GM20431 (cell line): ENCODE results near the gene COIL.

Source experiments
- in situ Hi-C: fragments of 300-500 bp; cut with MseI, MboI; formaldehyde crosslinking; loops from one replicate; pipeline ENCODE4 v1.15.0; 2020; ENCODE audit warnings: low sequenced_read_pairs; ENCODE audit not compliant: unreplicated experiment

The COIL gene

DNA sequence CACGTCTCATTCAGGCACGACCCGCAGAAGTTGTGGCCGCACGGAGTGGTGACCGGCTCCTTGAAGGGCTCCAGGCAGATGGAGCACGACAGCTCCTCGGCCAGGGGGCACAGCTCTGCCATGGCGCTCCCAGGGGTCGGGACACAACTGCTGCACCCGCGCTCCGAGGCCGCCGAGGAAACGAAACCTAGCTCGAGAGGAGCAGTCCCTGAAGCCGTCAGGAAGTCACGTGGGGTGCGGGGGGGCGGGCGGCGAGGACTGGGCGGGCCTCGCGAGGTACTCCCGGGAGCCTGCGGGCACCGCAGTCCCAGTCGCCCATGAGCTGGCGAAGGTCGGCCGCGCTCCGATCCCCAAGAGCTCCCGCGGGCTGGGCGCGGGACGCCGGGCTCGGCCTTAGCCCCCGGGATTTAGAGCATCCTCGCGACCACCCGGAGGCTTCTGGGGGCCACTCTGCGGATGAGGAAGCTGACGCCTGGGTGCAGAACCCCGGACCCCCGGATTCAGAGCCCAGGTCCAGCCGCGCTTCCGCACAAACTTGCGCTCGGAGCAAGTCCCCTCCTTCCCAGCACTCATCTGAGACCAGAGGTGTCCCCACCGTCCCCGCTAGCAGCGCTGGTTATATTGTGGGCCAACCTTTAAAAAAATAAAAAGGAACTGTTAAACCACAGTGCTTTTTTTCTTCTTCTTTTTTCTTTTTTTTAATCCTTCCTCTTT is 46.8 kb downstream of the COIL start, which contains the start of gene TRIM25:
TRIM25 (minus strand) TSS at position 183 of the 714 bp plus-strand sequence; CDS start at position 122, 61 bp downstream.
- in situ Hi-C loops, result no loop called here

DNA sequence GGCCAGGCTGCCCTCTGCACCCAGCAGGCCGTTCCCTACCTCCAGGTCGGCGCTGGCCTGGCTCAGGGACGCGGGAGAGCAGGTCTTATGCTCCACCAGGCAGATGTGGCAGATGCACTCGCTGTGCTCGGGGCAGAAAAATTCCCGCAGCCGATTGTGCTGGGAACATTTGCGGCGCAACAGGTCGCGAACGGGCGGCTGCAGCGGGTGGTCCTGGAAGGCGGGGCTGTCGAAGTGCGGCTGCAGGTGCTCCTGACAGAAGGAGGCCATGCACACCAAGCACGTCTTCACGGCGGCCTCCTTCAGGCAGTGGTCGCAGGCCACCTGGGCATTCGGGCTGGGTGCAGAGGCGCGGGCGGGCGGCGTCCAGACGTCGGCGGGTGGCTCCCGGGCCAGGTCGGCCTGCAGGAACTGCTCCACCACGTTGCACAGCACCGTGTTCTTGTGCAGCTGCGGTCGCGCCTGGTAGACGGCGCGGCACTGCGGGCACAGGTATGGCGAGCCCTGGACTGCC is 47.4 kb downstream of the COIL start:
- in situ Hi-C loops, result no loop called here

GRCh38 chr17:56913000-56913311 is 47.9 kb downstream of the COIL start:
- in situ Hi-C loops, result no loop called here

GRCh38 chr17:56912105-56912999 is 48.5 kb downstream of the COIL start:
- in situ Hi-C loops, result no loop called here

GRCh38 chr17:56910509-56911235 is 50.2 kb downstream of the COIL start:
- in situ Hi-C loops, result no loop called here

GRCh38 chr17:56909742-56910508 is 50.9 kb downstream of the COIL start:
- in situ Hi-C loops, result no loop called here

DNA sequence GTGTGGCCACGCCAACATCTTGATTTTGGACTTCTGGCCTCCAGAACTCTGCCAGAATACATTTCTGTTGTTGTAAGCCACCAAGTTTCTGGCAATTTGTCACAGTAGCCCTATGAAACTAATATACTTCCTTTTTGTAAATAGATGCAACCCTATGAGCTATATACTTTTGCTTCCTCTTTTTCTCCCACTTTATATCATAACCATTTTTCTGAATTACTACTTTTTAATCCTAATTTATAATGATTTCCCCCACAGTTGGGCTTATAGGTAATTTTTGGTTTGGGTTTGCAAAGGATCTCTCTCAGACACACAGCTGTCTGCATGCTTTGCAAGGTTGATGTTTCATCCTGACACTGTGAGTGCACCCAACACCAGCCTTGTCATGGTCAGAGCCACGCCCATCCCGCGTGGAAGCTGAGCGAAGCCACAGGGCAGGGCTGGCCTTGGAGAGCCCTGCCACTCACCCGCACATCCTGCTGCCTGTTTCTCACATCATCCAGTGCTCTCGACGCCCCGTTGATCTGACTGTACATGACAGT is 52.8 kb downstream of the COIL start:
- in situ Hi-C loops, result no loop called here

- in situ Hi-C loops, result no loop called here
Observed at GRCh38 chr17:56903560-56903959, 57.3 kb downstream of the COIL start.

DNA sequence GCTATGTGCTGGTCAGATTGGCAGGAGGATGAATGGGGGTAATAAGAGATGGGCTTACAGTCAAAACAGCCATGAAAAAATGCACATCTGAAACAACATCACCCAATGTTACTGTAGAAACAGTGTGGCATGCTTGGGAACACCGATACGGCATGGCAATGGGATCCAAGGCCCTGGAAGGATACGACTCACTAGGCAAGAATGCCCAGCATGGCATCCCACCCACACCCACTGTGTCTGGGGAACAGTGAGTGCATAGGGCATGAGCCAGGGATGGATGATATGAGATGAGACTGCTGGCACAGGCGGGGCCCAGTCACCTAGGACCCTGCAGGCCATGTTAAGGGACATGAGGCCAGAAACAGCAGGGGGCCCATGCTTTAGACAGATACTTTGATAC is 58.5 kb downstream of the COIL start:
- in situ Hi-C loops, result no loop called here

DNA sequence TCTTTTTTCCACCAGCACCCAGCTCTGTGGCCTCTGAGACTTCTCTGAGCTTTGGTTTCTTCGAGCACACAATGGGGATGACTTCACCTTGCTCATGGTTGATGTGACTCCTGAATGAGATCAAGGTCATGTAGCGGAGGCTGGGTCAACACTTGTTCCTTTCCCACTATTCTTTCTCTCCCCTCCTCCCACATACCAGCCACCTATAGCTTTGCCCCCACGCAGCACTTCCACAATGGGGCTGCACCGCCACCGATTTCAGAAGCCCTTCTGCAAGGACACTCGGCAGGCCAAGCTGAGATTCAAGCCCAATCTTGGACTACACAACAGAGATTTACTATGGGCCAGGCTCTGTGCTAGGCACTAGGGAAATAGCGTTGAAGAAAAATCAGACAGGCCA is 61.4 kb downstream of the COIL start:
- in situ Hi-C loops, result no loop called here

- in situ Hi-C loops, result no loop called here
Observed at GRCh38 chr17:56898874-56899273, 62.0 kb downstream of the COIL start.

- in situ Hi-C loops, result no loop called here
Observed at GRCh38 chr17:56897646-56898424, 63.0 kb downstream of the COIL start.

GRCh38 chr17:56896968-56897359 is 63.9 kb downstream of the COIL start:
- in situ Hi-C loops, result no loop called here

- in situ Hi-C loops, result no loop called here
Observed at GRCh38 chr17:56896217-56896967, 64.5 kb downstream of the COIL start.

DNA sequence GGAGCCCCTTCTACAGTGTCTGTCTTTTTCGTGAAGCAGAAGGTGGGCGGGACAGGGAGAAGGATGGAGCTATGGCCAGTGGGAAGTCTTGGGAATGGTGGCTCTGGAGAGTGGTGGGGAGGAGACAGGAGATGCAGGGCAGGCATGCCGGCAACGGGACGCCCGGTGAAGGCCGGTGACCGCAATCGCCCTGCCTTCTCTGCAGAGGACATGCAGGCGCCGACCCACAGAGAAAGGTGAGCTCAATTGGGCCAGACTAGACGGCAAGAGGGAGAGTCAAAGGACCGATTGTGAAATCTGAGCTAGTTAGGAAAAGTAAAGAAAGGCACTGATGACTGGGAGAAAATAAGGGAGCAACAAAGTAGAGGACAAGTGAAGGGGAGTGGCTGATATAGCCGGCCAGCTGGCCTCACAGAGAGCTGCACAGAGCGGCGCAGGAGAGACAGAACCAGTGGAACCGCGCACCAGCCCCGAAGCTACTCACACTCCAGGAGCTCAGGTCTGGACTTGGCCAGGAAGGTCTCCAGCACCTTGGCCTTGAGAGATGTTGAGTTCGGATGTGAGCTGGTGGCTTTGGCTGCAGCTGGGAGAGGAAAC is 65.9 kb downstream of the COIL start:
- in situ Hi-C loops, result no loop called here

- in situ Hi-C loops, result no loop called here
Observed at GRCh38 chr17:56893503-56893902, 67.3 kb downstream of the COIL start.

DNA sequence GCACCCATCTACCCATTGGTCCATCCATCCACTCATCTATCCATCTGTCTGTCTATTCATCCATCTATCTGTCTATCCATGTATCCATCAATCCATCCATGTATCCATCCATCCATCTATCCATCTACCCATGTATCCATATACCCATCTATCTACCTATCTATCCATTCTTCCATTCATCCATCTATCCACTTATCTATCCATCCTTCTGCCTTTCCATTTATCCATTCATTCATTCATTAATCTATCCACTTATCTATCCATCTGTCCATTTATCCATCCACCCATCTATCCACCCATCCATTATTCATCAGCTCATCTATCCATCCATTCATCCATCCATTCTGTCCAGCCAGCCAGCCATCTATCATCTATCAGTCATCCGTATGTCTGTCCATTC is 68.5 kb downstream of the COIL start:
- in situ Hi-C loops, result no loop called here

DNA sequence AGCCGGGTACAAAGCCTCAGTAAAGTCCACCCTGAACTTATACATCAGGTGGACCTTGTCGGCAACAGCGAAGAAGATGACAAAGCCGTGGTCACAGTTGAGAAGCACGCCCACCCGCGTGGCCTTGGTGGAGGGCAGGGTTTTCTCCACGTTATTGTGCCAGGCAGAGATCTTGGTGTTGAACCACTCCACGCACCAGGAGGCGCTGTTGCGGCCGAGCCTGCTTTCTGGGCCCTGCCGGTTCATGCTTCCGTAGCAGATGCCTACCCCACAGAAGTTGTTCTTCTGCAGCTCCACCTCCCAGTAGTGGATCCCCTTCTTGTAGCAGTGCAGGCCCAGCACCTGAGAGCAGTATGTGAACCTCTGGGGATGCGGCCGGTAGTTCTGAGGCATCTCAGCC is 69.1 kb downstream of the COIL start:
- in situ Hi-C loops, result no loop called here
